HL-60 (cell line): ENCODE data around the gene PLEKHO1.

ENCODE experiments used
- DNase-seq, 2 experiments: peaks; one replicate each; pipeline ENCODE4 v3.0.0-alpha.2; 2010 to 2020; ENCODE audit warnings: low read depth in 1 of 2, low spot score in 1 of 2
- H3K27ac ChIP-seq: fragments of 250-450 bp; sonication (Bioruptor Pico); replicated peaks from 2 replicates; pipeline ENCODE4 v1.5.1; 2020; ENCODE audit warnings: mild to moderate bottlenecking, moderate library complexity
- H3K27me3 ChIP-seq: fragments of 250-450 bp; sonication (Bioruptor Pico); 2 replicates; pipeline ENCODE4 v1.5.1; 2021; ENCODE audit warnings: mild to moderate bottlenecking, moderate library complexity; ENCODE audit not compliant: insufficient read depth, poor library complexity, severe bottlenecking
- H3K4me3 ChIP-seq: replicated peaks from 2 replicates; pipeline ENCODE4 v1.5.1; 2011; ENCODE audit warnings: mild to moderate bottlenecking, control low read depth, low read length; ENCODE audit not compliant: insufficient read depth
- GABPA ChIP-seq: IDR thresholded peaks from 2 replicates; pipeline ENCODE4 v1.6.1; 2012; ENCODE audit warnings: low read depth
- POLR2AphosphoS5 ChIP-seq: IDR thresholded peaks from 2 replicates; pipeline ENCODE4 v1.6.1; 2012; ENCODE audit warnings: low read depth
- SPI1 ChIP-seq: IDR thresholded peaks from 2 replicates; pipeline ENCODE4 v1.6.1; 2012; ENCODE audit warnings: low read depth, mild to moderate bottlenecking, borderline replicate concordance
- TF ChIP-seq, protein P1 (sequence below): IDR thresholded peaks from one replicate; pipeline ENCODE4 v1.5.1; 2011; ENCODE audit warnings: low read length, control low read depth, inconsistent platforms; ENCODE audit not compliant: insufficient read depth
- TF ChIP-seq, protein P2 (sequence below): IDR thresholded peaks from 2 replicates; pipeline ENCODE4 v1.6.1; 2012; ENCODE audit warnings: low read depth; ENCODE audit not compliant: insufficient replicate concordance

The PLEKHO1 gene

DNA sequence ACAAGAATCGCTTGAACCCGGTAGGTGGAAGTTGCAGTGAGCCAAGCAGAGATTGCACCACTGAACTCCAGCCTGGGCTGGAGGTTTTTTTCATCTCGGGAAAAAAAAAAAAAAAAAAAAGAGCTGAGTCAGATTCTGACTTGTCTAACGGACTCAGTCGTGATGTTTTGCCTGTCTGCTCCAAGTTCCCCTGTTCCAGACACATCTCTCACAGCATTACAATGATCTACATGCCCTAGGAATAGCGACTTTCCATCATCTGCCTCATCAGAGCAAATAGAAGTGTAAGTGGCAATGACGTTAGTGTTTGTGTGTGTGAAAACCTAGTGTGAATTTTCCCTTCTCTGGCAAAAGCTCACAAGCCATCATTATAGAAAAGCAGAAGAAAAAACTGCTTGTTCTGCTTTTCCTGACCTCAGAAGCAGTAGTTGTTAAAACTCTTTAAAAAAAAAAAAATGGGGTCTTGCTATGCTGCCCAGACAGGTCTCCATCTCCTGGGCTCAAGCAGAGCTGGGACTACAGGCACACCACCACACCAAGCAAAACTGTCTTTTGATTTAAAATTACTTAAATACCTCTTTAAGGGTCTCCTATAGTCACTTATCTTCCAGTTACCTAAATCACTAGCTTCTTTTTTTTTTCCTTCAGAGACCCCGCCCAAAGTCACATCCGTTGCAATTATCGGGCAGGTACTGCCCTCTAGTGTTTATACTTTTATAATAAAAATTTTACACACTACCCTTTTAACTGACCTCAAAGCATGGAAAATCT, 37.3 kb downstream of the PLEKHO1 start:
- DNase-seq, result peak; percentile 41 to 65
- TF ChIP-seq SPI1 (peak; percentile 13; the same call in 1 of the 2 replicates), GABPA (0 out of 2 replicates have a peak, but pooled peaks have one; percentile 22)
- TF ChIP-seq, protein P1, sequence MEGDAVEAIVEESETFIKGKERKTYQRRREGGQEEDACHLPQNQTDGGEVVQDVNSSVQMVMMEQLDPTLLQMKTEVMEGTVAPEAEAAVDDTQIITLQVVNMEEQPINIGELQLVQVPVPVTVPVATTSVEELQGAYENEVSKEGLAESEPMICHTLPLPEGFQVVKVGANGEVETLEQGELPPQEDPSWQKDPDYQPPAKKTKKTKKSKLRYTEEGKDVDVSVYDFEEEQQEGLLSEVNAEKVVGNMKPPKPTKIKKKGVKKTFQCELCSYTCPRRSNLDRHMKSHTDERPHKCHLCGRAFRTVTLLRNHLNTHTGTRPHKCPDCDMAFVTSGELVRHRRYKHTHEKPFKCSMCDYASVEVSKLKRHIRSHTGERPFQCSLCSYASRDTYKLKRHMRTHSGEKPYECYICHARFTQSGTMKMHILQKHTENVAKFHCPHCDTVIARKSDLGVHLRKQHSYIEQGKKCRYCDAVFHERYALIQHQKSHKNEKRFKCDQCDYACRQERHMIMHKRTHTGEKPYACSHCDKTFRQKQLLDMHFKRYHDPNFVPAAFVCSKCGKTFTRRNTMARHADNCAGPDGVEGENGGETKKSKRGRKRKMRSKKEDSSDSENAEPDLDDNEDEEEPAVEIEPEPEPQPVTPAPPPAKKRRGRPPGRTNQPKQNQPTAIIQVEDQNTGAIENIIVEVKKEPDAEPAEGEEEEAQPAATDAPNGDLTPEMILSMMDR, result no peak
- peak overlapping the region; percentile 88 for H3K27ac ChIP-seq
- no peaks in the 10 kb centered on the region for H3K27me3 ChIP-seq
- H3K4me3 ChIP-seq, result peak overlapping the region; percentile 33

DNA sequence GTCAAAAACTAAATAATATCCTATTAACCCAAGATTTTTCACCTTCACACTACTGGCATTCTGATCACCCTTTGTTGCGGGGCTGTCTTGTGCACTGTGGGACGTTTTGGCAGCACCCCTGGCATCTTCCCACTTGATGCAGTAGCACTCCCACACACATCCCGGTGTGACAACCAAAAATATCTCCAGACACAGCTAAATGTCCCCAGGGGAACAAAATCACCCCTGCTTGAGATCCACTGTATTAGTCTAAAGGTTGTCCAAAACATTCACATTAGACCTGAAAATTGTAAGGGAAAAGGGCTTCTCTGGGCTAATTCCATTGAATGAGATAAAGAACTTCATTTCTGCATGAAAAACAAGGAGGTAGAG, 37.8 kb downstream of the PLEKHO1 start:
- TF ChIP-seq, protein P1, result no peak
- TF ChIP-seq, protein P2, sequence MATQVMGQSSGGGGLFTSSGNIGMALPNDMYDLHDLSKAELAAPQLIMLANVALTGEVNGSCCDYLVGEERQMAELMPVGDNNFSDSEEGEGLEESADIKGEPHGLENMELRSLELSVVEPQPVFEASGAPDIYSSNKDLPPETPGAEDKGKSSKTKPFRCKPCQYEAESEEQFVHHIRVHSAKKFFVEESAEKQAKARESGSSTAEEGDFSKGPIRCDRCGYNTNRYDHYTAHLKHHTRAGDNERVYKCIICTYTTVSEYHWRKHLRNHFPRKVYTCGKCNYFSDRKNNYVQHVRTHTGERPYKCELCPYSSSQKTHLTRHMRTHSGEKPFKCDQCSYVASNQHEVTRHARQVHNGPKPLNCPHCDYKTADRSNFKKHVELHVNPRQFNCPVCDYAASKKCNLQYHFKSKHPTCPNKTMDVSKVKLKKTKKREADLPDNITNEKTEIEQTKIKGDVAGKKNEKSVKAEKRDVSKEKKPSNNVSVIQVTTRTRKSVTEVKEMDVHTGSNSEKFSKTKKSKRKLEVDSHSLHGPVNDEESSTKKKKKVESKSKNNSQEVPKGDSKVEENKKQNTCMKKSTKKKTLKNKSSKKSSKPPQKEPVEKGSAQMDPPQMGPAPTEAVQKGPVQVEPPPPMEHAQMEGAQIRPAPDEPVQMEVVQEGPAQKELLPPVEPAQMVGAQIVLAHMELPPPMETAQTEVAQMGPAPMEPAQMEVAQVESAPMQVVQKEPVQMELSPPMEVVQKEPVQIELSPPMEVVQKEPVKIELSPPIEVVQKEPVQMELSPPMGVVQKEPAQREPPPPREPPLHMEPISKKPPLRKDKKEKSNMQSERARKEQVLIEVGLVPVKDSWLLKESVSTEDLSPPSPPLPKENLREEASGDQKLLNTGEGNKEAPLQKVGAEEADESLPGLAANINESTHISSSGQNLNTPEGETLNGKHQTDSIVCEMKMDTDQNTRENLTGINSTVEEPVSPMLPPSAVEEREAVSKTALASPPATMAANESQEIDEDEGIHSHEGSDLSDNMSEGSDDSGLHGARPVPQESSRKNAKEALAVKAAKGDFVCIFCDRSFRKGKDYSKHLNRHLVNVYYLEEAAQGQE, result no peak
- TF ChIP-seq SPI1 (no peak), POLR2AphosphoS5 (no peak), GABPA (no peak)
- H3K4me3 ChIP-seq, result no peak overlapping the region
- H3K27me3 ChIP-seq, result no peaks in the 10 kb centered on the region
- H3K27ac ChIP-seq, result no peak overlapping the region; the same call in 1 of the 2 replicates
- DNase-seq, result no peak

DNA sequence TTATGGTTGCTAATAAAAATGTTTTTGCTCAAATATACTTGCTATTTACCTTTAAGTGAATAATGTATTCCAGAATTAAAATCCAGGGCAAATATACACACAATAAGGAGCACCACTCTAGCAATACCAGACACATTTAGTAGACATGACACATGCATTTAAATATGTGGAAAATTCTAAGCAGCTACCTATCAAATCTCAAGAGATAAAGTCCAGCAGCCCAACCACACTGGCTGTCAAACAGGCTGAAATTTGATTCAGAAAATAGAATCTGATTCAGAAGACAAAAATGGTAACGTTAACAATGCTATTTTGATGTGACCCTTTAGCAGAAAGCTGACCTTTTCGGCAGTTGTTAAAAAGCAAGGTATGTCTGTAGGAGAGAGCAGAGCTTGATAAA, 42.3 kb downstream of the PLEKHO1 start:
- no peak for TF ChIP-seq SPI1
- no peak for TF ChIP-seq POLR2AphosphoS5
- TF ChIP-seq, protein P1, result no peak
- TF ChIP-seq, protein P2, result no peak
- TF ChIP-seq GABPA, result no peak
- DNase-seq, result no peak
- no peaks in the 10 kb centered on the region for H3K27me3 ChIP-seq
- H3K4me3 ChIP-seq, result no peak overlapping the region
- no peak overlapping the region for H3K27ac ChIP-seq
